Brain microvascular endothelial cell (primary cell): ENCODE results near the gene MAGI1.
A peak's percentile ranks its signal among the peaks of the same experiment; 100 is the strongest.

Experiments
- DNase-seq: peaks from one replicate; pipeline ENCODE4 v3.0.0-alpha.2; 2020
- H3K27ac ChIP-seq: fragments of 250-450 bp; sonication (Bioruptor Pico); 2 replicates; pipeline ENCODE4 v1.5.1; 2020; ENCODE audit warnings: mild to moderate bottlenecking, moderate library complexity
- H3K27me3 ChIP-seq: fragments of 250-450 bp; sonication (Bioruptor Pico); replicated peaks from 2 replicates; pipeline ENCODE4 v1.5.1; 2020; ENCODE audit warnings: mild to moderate bottlenecking
- H3K36me3 ChIP-seq: fragments of 250-450 bp; sonication (Bioruptor Pico); replicated peaks from 2 replicates; pipeline ENCODE4 v1.5.1; 2020; ENCODE audit warnings: mild to moderate bottlenecking
- H3K4me3 ChIP-seq: 2 replicates; pipeline ENCODE4 v1.5.1; 2011; ENCODE audit warnings: low read depth, mild to moderate bottlenecking, control low read depth, low read length, moderate library complexity
- in situ Hi-C: cut with HindIII; loops from 2 replicates; pipeline ENCODE4 v1.10.0; 2017; ENCODE audit warnings: low sequenced_read_pairs, low pct_ligation_motif_present
- TF ChIP-seq, protein P1 (sequence below): IDR thresholded peaks from 2 replicates; pipeline ENCODE4 v1.5.1; 2011; ENCODE audit warnings: low read depth, mild to moderate bottlenecking, moderate library complexity, low read length, control low read depth, inconsistent platforms; ENCODE audit errors: missing control alignments

The MAGI1 gene

DNA sequence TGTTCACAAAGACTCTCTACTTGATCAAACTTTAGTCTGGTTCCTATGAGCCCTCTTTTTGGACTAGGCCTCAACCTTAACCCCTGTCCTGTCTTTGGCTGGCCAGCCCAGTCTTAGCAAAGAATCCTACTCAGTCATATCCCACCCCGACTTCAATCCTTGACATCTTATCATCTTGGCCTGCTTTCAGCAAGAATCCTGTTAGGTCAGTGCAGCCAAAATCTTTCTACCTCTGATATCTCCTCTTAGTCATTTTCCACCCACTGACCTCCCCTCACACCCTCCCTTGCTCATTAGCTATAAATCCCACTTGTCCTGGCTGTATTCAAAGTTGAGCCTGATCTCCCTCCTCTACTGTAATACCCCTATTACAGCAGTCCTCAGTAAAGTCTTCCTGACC is 286.1 kb downstream of the MAGI1 start:
- in situ Hi-C loops = no loop called here
- Histone ChIP-seq H3K27ac (no peak overlapping the region), H3K36me3 (no peaks in the 10 kb centered on the region), H3K27me3 (no peaks in the 10 kb centered on the region), H3K4me3 (no peak overlapping the region)
- TF ChIP-seq, protein P1, sequence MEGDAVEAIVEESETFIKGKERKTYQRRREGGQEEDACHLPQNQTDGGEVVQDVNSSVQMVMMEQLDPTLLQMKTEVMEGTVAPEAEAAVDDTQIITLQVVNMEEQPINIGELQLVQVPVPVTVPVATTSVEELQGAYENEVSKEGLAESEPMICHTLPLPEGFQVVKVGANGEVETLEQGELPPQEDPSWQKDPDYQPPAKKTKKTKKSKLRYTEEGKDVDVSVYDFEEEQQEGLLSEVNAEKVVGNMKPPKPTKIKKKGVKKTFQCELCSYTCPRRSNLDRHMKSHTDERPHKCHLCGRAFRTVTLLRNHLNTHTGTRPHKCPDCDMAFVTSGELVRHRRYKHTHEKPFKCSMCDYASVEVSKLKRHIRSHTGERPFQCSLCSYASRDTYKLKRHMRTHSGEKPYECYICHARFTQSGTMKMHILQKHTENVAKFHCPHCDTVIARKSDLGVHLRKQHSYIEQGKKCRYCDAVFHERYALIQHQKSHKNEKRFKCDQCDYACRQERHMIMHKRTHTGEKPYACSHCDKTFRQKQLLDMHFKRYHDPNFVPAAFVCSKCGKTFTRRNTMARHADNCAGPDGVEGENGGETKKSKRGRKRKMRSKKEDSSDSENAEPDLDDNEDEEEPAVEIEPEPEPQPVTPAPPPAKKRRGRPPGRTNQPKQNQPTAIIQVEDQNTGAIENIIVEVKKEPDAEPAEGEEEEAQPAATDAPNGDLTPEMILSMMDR = no peak
- DNase-seq = no peak

DNA sequence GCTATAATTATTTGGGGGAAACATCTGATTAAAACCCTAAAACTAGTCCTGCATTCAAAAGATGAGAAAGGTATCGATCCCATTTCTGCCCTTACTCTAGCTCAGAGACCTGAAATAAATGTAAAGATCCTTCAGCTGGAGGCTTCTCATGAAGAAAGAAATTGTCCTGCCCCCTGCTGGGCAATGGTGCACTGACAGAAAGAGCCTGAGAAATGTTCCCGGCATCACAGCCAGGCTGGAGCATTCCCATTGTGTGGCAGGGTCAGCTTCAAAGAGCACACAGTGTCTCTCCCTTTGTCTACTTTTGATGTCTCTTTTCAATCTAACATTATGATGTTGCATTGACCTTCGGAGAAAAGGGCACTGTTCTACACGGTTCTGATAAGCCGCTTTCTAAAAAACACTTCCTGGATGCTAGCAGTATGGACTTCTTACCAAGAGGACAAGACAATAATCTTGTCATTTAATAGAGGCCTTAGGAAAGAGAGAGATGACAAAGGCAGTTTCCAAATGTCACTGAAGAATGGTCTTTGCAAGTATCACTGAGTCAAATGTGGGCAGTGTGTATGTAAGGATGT is 287.5 kb downstream of the MAGI1 start:
- DNase-seq = peak; percentile 53
- Histone ChIP-seq H3K4me3 (no peak overlapping the region), H3K27ac (no peak overlapping the region), H3K27me3 (no peaks in the 10 kb centered on the region), H3K36me3 (no peaks in the 10 kb centered on the region)
- TF ChIP-seq, protein P1 = peak; percentile 83
- in situ Hi-C loops = no loop called here

DNA sequence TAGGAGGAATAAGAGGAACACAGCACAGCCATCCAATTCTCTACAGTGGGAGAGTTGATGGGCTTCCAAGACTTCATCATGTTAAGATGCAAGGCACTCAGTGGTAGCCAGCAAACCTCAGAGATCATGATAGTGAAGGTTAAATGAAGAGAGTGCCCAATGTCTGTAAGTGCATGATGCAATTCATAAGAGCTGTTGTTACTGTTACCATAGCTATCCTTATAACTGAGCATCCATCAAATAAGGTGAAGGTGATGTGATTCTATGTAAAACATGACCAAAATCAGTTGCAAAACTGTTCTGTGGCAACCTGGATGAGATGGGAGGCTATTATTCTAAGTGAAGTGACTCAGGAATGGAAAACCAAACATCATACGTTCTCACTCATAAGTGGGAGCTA is 289.7 kb downstream of the MAGI1 start:
- H3K36me3 ChIP-seq = no peaks in the 10 kb centered on the region
- H3K27ac ChIP-seq = no peak overlapping the region
- DNase-seq = no peak
- TF ChIP-seq, protein P1 = no peak
- H3K27me3 ChIP-seq = no peaks in the 10 kb centered on the region
- in situ Hi-C loops = no loop called here
- no peak overlapping the region for H3K4me3 ChIP-seq

DNA sequence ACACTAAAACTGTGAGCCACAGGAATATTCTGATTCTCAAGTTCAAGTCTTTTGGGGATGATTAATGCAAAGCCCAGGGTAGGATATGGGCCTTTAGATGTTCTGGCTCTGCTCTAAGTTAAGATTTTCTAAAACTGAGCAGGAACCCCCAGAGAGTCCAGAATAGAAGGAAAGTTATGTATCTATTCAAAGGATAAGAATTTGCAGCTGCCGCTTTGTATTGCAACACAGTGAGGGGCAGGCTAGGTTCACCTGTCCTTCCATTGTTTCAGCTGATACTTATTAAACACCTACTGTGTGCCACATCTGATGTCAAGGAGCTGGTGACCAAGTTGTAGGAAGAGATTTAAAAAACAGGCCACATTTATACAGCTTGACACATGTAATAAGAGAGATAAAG is 290.4 kb downstream of the MAGI1 start:
- Histone ChIP-seq H3K27me3 (no peaks in the 10 kb centered on the region), H3K27ac (no peak overlapping the region), H3K4me3 (no peak overlapping the region), H3K36me3 (no peaks in the 10 kb centered on the region)
- in situ Hi-C loops = no loop called here
- no peak for DNase-seq
- TF ChIP-seq, protein P1 = no peak

DNA sequence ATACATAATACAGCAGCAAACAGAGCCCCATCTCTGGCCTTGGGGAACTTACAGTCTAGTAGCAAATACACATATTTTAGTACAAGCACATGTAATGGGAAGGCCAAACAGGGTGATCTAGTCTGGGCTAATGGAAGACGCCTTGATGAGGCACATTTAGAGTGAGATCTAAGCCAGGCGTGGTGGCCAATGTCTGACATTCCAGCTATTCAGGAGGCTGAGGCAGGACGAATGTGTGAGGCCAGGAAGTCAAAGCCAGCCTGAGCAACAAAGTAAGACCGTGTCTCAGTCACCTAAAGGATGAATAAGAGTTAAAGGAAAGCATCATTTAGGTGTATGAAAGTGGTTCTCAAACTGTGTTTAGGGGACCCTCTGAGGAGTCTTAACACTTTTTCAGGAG is 291.9 kb downstream of the MAGI1 start:
- Histone ChIP-seq H3K4me3 (no peak overlapping the region), H3K27me3 (no peaks in the 10 kb centered on the region), H3K36me3 (no peaks in the 10 kb centered on the region), H3K27ac (no peak overlapping the region)
- in situ Hi-C loops = no loop called here
- TF ChIP-seq, protein P1 = no peak
- DNase-seq = no peak

DNA sequence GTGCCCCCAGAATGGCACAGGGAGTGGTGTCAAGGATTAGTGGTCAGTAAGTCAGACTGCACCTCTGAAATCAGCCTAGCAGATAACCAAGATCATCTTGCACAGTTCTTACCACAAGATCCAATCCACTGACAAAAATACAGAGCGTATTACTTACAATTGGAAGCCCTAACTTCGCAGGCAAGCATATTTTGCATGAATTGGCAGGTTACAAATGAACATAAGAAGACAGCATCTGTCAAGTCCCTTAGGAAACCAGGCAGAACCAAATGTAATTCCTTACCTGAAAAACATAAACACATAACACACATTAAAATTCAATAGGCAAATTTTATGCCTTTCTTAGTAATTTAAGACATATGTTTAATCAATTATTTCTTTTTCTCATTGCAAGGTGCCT is 293.4 kb downstream of the MAGI1 start:
- Histone ChIP-seq H3K27me3 (no peaks in the 10 kb centered on the region), H3K4me3 (no peak overlapping the region), H3K27ac (no peak overlapping the region), H3K36me3 (no peaks in the 10 kb centered on the region)
- TF ChIP-seq, protein P1 = no peak
- DNase-seq = no peak
- in situ Hi-C loops = no loop called here
